HFFc6 (cell line): Measurements from ENCODE around the gene LMNTD1. TPM values are rescaled to one million over a fixed set of nuclear protein-coding genes. Genes with fewer than 3 reads are reported as not detected.

ENCODE experiments used
- DNase-seq: peaks from one replicate; pipeline ENCODE4 v3.0.0-alpha.2; 2018
- H3K27ac Mint-ChIP-seq: 2 replicates; pipeline ENCODE4 v1.8.0; 2020; ENCODE audit warnings: mild to moderate bottlenecking, mixed read lengths
- H3K27me3 Mint-ChIP-seq: 2 replicates; pipeline ENCODE4 v1.8.0; 2021; ENCODE audit warnings: mild to moderate bottlenecking, moderate library complexity, mixed read lengths; ENCODE audit not compliant: insufficient read depth
- H3K36me3 Mint-ChIP-seq: 2 replicates; pipeline ENCODE4 v1.8.0; 2021; ENCODE audit warnings: low read depth, mixed read lengths
- H3K4me1 Mint-ChIP-seq: 2 replicates; pipeline ENCODE4 v1.8.0; 2020; ENCODE audit warnings: low read depth, mixed read lengths
- H3K4me3 Mint-ChIP-seq: 2 replicates; pipeline ENCODE4 v1.8.0; 2020; ENCODE audit warnings: mild to moderate bottlenecking, moderate library complexity, mixed read lengths
- H3K9me3 Mint-ChIP-seq: 2 replicates; pipeline ENCODE4 v1.8.0; 2020; ENCODE audit warnings: mild to moderate bottlenecking, mixed read lengths
- CTCF ChIP-seq: fragments of 200-600 bp; sonication (generic); IDR thresholded peaks from 2 replicates; pipeline ENCODE4 v1.5.0; 2021; ENCODE audit warnings: antibody characterized with exemption, mild to moderate bottlenecking
- total RNA-seq, 6 experiments: library from RNA; stranded (reverse); fragmentation: NEBNext Ultra II Directional; extraction: Animal tissue kit (Norgen Biotek cat#: 25700); gene quantifications; 2 replicates in 1 of 6; 3 replicates in 5 of 6; pipeline ENCODE4 v1.2.3, GENCODE V29; 2021

LMNTD1 gene
- total RNA-seq, 6 experiments from 2014 or later, result 0.26 to 1.0 (median 0.52) TPM

GRCh38 chr12:25529738-25530137 lies 23.3 kb downstream of the LMNTD1 start:
- no peaks in the 10 kb centered on the region for H3K4me1 Mint-ChIP-seq
- no peaks in the 10 kb centered on the region for H3K27me3 Mint-ChIP-seq
- no peaks in the 10 kb centered on the region for H3K36me3 Mint-ChIP-seq
- no peaks in the 10 kb centered on the region for H3K9me3 Mint-ChIP-seq
- no peak overlapping the region for H3K27ac Mint-ChIP-seq
- no peak overlapping the region for H3K4me3 Mint-ChIP-seq
- no peak for TF ChIP-seq CTCF
- peak; percentile 21 for DNase-seq

- no peaks in the 10 kb centered on the region for H3K9me3 Mint-ChIP-seq
- no peaks in the 10 kb centered on the region for H3K4me1 Mint-ChIP-seq
- H3K4me3 Mint-ChIP-seq, result no peak overlapping the region
- no peaks in the 10 kb centered on the region; the same call in 1 of the 2 replicates for H3K27me3 Mint-ChIP-seq
- DNase-seq, result no peak
- no peak for TF ChIP-seq CTCF
- H3K36me3 Mint-ChIP-seq, result no peaks in the 10 kb centered on the region
- no peak overlapping the region for H3K27ac Mint-ChIP-seq
Observed at GRCh38 chr12:25526778-25527177, 26.3 kb downstream of the LMNTD1 start.

- no peak overlapping the region for H3K27ac Mint-ChIP-seq
- no peaks in the 10 kb centered on the region for H3K4me1 Mint-ChIP-seq
- no peaks in the 10 kb centered on the region for H3K36me3 Mint-ChIP-seq
- no peak overlapping the region for H3K4me3 Mint-ChIP-seq
- no peaks in the 10 kb centered on the region for H3K9me3 Mint-ChIP-seq
- no peak for DNase-seq
- TF ChIP-seq CTCF, result no peak
- H3K27me3 Mint-ChIP-seq, result no peaks in the 10 kb centered on the region; the same call in 1 of the 2 replicates
Observed at GRCh38 chr12:25524366-25524765, 28.7 kb downstream of the LMNTD1 start.

GRCh38 chr12:25521625-25522256 lies 31.3 kb downstream of the LMNTD1 start:
- H3K4me1 Mint-ChIP-seq, result peaks cover 16% of the 10 kb centered on the region
- H3K9me3 Mint-ChIP-seq, result no peaks in the 10 kb centered on the region
- DNase-seq, result no peak
- no peak for TF ChIP-seq CTCF
- no peaks in the 10 kb centered on the region for H3K36me3 Mint-ChIP-seq
- H3K27ac Mint-ChIP-seq, result no peak overlapping the region
- H3K27me3 Mint-ChIP-seq, result no peaks in the 10 kb centered on the region; the same call in 1 of the 2 replicates
- H3K4me3 Mint-ChIP-seq, result no peak overlapping the region

GRCh38 chr12:25518512-25518911 lies 34.6 kb downstream of the LMNTD1 start:
- H3K27ac Mint-ChIP-seq, result peak overlapping the region; percentile 60
- peak; percentile 48 for DNase-seq
- H3K36me3 Mint-ChIP-seq, result no peaks in the 10 kb centered on the region
- H3K4me3 Mint-ChIP-seq, result peak overlapping the region; percentile 66
- H3K4me1 Mint-ChIP-seq, result peaks cover 16% of the 10 kb centered on the region
- TF ChIP-seq CTCF, result no peak
- no peaks in the 10 kb centered on the region for H3K27me3 Mint-ChIP-seq
- H3K9me3 Mint-ChIP-seq, result no peaks in the 10 kb centered on the region
